ENCODE data around the gene FBXL7. TPM values are rescaled to one million over a fixed set of nuclear protein-coding genes. Genes with fewer than 3 reads are reported as not detected.

The FBXL7 gene
- total RNA-seq, 1 donor from 2014 or later = 70.7 TPM

DNA sequence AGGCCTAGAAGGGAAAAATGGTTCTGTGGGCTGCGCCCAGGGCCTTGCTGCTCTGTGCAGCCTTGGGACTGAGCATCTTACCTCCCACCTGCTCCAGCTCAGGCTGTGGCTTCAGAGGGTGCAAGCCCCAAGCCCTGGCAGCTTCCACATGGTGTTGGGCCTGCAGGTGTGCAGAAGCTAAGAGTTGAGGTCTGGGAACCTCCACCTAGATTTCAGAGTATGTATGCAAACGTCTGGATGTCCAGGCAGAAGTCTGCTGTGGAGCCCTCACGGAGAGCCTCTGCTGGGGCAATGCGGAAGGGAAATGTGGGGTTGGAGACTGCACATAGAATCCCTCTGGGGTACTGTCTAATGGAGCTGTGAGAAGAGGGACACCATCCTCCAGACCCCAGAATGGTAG is 36.0 kb downstream of the FBXL7 start:
- H3K27me3 Mint-ChIP-seq (ENCODE audit: low read depth) = no peaks in the 10 kb centered on the region
- H3K4me1 Mint-ChIP-seq = peaks cover 18% of the 10 kb centered on the region
- H3K27ac Mint-ChIP-seq = no peak overlapping the region
- TF ChIP-seq, protein P1, sequence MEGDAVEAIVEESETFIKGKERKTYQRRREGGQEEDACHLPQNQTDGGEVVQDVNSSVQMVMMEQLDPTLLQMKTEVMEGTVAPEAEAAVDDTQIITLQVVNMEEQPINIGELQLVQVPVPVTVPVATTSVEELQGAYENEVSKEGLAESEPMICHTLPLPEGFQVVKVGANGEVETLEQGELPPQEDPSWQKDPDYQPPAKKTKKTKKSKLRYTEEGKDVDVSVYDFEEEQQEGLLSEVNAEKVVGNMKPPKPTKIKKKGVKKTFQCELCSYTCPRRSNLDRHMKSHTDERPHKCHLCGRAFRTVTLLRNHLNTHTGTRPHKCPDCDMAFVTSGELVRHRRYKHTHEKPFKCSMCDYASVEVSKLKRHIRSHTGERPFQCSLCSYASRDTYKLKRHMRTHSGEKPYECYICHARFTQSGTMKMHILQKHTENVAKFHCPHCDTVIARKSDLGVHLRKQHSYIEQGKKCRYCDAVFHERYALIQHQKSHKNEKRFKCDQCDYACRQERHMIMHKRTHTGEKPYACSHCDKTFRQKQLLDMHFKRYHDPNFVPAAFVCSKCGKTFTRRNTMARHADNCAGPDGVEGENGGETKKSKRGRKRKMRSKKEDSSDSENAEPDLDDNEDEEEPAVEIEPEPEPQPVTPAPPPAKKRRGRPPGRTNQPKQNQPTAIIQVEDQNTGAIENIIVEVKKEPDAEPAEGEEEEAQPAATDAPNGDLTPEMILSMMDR (IDR thresholded peaks at IDR 0.05; ENCODE audit: unreplicated experiment) = no peak
- no peak for DNase-seq (ENCODE audit: low spot score in 2 of 2, unreplicated experiment in 2 of 2)
- no peak overlapping the region for H3K4me3 Mint-ChIP-seq
- H3K36me3 Mint-ChIP-seq = peaks cover 46% of the 10 kb centered on the region
- H3K9me3 Mint-ChIP-seq = peaks cover 35% of the 10 kb centered on the region

DNA sequence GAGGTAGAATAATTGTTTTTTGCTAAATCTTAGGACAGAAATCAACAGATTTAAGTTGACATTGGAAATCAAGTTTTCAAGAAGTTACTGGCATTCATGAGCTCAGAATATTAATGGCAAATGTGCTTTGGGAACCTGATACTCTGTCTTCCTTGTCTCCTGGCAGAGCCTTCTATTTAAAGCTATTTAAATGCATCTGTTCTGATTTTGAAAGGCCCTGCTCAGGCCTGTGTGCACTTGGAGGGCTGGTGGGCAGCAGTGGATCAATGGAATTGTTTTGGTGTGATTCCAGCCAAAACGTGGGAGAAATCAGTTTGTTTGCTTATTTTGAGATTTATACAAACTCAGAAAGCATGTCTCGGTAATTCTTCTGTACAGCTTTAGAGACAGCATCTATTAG is 38.5 kb downstream of the FBXL7 start:
- TF ChIP-seq, protein P1 (IDR thresholded peaks at IDR 0.05; ENCODE audit: unreplicated experiment) = no peak
- H3K27ac Mint-ChIP-seq = peak overlapping the region; percentile 37
- no peak overlapping the region for H3K4me3 Mint-ChIP-seq

DNA sequence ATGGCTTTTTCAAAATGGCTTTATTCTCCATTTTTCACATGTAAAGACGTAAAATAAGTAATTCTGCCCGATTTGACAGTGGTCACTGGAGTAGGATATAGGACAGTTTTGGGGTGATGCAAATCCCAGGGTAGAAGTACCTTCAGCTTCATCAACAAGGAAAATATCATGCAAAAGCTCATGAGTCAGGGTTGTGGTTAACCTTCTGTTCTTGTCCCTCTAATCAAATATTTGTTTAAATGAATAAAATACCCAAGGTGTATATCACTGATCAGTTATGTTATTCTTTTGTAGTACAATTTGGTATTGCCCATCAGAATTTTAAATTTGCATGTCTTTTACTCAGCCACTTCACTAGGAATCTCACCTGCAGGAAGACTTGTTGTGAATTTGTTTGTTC is 40.0 kb downstream of the FBXL7 start:
- no peak overlapping the region for H3K4me3 Mint-ChIP-seq
- no peak overlapping the region for H3K27ac Mint-ChIP-seq
- TF ChIP-seq, protein P1 (IDR thresholded peaks at IDR 0.05; ENCODE audit: unreplicated experiment) = no peak
- DNase-seq (ENCODE audit: low spot score in 2 of 2, unreplicated experiment in 2 of 2) = no peak
- H3K36me3 Mint-ChIP-seq = peaks cover 21% of the 10 kb centered on the region
- H3K9me3 Mint-ChIP-seq = peaks cover 18% of the 10 kb centered on the region
- peaks cover 32% of the 10 kb centered on the region for H3K4me1 Mint-ChIP-seq
- H3K27me3 Mint-ChIP-seq (ENCODE audit: low read depth) = no peaks in the 10 kb centered on the region

More for the DNA sequence above, 38.5 kb downstream of the FBXL7 start:
- Mint-ChIP-seq H3K4me1 (peaks cover 26% of the 10 kb centered on the region), H3K9me3 (peaks cover 26% of the 10 kb centered on the region), H3K36me3 (peaks cover 32% of the 10 kb centered on the region), H3K27me3 (ENCODE audit: low read depth) (no peaks in the 10 kb centered on the region)
- DNase-seq (ENCODE audit: low spot score in 2 of 2, unreplicated experiment in 2 of 2) = no peak

DNA sequence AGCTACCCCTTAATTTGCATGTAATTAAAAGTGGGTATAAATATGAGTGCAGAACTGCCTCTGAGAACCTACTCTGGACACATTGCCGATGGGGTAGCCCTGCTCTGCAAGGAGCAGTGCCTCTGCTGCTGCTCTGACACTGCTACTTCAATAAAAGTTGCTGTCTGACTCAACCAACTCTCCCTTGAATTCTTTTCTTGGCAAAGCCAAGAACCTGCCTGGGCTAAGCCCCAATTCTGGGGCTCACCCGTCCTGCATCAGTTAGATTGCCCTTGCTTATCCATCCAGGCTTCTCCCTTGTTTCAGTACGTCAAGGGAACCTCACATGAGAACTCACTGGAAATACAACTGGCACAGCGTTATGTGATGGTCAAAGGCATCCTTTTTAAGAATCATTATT is 44.1 kb downstream of the FBXL7 start:
- Mint-ChIP-seq H3K4me3 (no peak overlapping the region), H3K4me1 (peaks cover 34% of the 10 kb centered on the region), H3K9me3 (no peaks in the 10 kb centered on the region), H3K27me3 (ENCODE audit: low read depth) (no peaks in the 10 kb centered on the region), H3K36me3 (peaks cover 7% of the 10 kb centered on the region), H3K27ac (no peak overlapping the region)
- no peak for DNase-seq (ENCODE audit: low spot score in 2 of 2, unreplicated experiment in 2 of 2)
- TF ChIP-seq, protein P1 (IDR thresholded peaks at IDR 0.05; ENCODE audit: unreplicated experiment) = no peak

DNA sequence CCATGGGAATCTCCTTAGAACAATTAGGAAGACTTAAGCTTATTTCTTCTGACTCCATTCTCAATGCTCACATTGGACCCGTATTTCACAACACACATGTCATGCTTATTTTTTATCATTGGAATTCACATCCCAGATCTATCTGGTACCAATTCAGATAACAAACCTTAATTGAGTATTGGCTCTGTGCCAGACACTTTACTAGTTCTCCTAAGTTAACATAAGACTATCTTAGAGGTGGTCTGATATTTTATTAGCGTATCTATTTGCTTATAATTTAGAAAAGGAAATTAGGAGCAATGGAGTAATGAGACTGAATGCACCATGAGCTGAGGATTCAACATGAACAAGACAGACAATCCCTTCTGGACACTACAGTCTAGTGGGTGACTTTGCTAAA is 45.1 kb downstream of the FBXL7 start:
- Mint-ChIP-seq H3K27me3 (ENCODE audit: low read depth) (no peaks in the 10 kb centered on the region), H3K36me3 (peaks cover 7% of the 10 kb centered on the region), H3K9me3 (no peaks in the 10 kb centered on the region), H3K4me1 (peaks cover 31% of the 10 kb centered on the region), H3K4me3 (no peak overlapping the region), H3K27ac (no peak overlapping the region)
- TF ChIP-seq, protein P1 (IDR thresholded peaks at IDR 0.05; ENCODE audit: unreplicated experiment) = no peak
- no peak for DNase-seq (ENCODE audit: low spot score in 2 of 2, unreplicated experiment in 2 of 2)

DNA sequence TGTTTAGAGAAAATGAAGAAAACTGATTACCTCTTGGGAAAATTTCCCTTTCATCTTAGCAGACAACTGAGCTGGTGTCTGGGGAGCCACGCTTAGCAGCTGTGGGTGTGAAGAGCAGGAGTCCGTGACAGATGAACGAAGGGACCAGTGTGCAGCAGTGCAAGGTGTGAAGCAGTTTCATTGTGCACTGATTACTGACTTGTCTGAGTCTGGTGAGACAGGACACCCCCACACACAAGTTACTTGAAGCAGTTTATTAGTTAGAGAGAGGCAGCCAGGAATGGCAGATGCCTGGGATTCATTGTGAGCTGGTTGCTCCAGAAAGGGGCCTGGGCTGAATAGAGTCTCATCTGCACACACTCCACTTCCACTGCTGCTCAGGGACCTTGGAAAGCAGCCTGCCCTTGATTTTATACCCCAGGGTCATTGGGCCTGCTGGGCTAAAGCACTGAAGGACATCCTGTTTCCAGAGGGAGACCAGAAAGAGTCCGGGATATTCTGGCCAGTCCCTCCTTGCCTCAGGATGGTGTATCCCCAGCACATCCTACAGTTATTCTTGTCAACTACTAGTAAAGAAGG is 47.4 kb downstream of the FBXL7 start:
- H3K27ac Mint-ChIP-seq = peak overlapping the region; percentile 23
- no peaks in the 10 kb centered on the region for H3K9me3 Mint-ChIP-seq
- no peaks in the 10 kb centered on the region for H3K27me3 Mint-ChIP-seq (ENCODE audit: low read depth)
- TF ChIP-seq, protein P1 (IDR thresholded peaks at IDR 0.05; ENCODE audit: unreplicated experiment) = no peak
- H3K4me1 Mint-ChIP-seq = peaks cover 40% of the 10 kb centered on the region
- DNase-seq (ENCODE audit: low spot score in 2 of 2, unreplicated experiment in 2 of 2) = no peak
- peaks cover 17% of the 10 kb centered on the region for H3K36me3 Mint-ChIP-seq
- no peak overlapping the region for H3K4me3 Mint-ChIP-seq

All from mesothelial cell of epicardium (in vitro differentiated cells).